B cell (primary cell): ENCODE results near the gene SHLD1.

ENCODE experiments used
- EZH2 ChIP-seq: IDR thresholded peaks from 2 replicates; pipeline ENCODE4 v1.6.1; 2012; ENCODE audit warnings: borderline replicate concordance, low read depth, mild to moderate bottlenecking, moderate library complexity, low read length; ENCODE audit not compliant: insufficient read depth, poor library complexity, severe bottlenecking
- TF ChIP-seq, protein P1 (sequence below): fragments of 200-600 bp; IDR thresholded peaks from one replicate; pipeline ENCODE4 v1.8.0; 2022; ENCODE audit warnings: antibody characterized with exemption, mild to moderate bottlenecking

- TF ChIP-seq, protein P1, sequence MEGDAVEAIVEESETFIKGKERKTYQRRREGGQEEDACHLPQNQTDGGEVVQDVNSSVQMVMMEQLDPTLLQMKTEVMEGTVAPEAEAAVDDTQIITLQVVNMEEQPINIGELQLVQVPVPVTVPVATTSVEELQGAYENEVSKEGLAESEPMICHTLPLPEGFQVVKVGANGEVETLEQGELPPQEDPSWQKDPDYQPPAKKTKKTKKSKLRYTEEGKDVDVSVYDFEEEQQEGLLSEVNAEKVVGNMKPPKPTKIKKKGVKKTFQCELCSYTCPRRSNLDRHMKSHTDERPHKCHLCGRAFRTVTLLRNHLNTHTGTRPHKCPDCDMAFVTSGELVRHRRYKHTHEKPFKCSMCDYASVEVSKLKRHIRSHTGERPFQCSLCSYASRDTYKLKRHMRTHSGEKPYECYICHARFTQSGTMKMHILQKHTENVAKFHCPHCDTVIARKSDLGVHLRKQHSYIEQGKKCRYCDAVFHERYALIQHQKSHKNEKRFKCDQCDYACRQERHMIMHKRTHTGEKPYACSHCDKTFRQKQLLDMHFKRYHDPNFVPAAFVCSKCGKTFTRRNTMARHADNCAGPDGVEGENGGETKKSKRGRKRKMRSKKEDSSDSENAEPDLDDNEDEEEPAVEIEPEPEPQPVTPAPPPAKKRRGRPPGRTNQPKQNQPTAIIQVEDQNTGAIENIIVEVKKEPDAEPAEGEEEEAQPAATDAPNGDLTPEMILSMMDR: no peak
- TF ChIP-seq EZH2: no peak
Observed at GRCh38 chr20:5880326-5880725, 130.1 kb downstream of the SHLD1 start.
